ENCODE results near the gene CCDC38.
"Not testable (repeated sequence)": the region's sequence is repeated elsewhere in the genome, so short reads cannot be mapped to it uniquely, and the experiment has no call there.

CCDC38 gene

DNA sequence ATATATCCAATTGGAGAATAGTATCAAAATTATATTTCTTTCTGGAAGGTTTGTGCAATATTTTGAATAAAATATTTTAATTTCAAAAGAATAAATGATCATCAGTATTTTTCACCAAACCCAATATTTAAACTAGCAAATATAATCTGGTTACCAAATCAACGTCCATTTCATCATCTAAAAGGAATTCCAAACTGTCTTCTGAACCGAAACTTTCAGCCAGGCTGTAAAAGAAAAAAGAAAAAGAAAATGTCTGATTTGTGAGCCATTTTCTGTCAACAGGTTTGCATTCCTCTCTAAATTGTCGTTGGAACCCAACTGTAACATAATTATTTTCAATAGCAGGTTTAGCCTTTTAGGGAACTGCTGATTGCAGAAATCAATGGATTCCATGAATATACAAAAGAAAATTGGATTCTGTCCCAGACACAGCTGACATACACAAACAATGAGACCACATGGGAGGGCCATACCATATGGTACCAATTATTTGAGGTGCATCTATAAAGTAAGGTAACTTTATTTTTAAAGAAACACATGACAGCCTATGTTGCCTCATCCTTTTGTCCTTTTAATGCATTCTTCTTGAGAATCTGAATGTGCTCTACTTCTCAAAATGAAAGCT, 61.0 kb downstream of the CCDC38 start:
- no peak for DNase-seq

DNA sequence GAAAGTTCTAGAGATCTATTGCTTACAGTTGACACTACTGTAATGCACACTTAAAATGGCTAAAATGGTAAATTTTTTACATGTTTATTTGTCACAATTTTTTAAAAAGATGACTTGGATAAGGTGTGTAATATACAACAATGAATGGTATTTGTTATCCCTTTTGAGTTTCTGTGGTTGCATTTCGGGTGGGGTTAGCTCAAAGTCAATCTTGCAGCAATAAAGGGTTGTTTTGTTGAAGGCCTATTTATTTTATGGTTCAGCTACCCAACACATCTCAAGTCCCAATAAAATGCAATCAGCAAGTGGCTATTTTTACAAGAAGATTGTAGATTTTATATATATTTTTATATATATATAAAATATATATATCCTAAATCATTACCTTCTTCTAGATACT, 61.5 kb downstream of the CCDC38 start:
- no peak for DNase-seq

DNA sequence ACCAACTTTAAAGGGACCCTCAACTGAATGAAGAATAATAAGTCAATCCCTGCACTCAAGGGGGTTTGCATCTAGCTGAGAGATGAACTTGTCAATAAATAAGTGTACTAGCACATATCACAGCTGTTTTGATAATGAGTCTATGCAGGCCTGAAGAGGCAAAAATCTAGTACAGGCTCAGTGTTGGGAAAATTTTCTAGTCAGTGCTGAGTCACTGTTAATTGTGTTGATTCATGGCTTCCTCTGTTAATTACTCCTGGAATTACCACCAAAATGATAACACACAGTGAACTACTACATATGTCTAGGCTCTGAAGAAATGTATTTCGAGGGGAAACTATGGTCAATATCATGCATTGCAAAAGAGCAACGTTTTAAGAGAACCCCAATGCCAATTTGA, 64.8 kb downstream of the CCDC38 start:
- no peak for DNase-seq

DNA sequence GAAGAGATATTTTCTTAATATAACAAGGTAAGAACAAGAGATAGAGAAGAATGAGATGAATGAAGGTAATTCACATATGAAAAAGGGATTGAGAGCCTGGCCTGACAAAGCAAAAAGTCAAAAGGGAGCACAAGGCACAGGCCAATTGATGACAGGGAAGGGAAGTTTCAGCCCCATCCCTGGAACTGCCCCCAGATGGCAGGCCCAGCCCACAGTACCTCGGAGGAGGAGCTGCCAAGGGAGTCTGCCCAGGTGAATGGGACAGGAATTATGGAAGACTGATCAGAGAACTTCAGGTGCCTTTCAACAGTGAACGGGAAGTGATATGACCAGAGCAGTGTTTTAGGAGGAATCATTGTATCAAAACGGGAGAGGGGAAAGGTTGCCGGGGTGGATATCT, 68.0 kb downstream of the CCDC38 start:
- no peak for DNase-seq

DNA sequence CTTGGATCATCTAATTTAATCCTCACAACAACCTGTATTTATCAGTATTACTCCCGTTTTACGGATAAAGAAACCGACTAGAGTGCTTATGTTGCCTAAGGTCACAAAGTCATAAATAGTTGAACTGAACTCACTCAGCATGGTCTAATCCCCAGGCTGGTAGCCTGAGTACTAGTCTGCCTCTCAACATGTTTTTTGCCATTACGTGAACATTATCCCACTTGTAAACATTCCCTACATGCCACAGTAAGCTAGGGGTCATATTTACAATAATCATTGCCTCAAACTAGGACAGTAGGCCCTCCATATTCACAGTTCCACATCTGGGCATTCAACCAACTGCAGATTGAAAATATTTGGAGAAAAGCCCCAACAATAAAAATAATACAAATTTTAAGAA, 71.5 kb downstream of the CCDC38 start:
- no peak for DNase-seq

DNA sequence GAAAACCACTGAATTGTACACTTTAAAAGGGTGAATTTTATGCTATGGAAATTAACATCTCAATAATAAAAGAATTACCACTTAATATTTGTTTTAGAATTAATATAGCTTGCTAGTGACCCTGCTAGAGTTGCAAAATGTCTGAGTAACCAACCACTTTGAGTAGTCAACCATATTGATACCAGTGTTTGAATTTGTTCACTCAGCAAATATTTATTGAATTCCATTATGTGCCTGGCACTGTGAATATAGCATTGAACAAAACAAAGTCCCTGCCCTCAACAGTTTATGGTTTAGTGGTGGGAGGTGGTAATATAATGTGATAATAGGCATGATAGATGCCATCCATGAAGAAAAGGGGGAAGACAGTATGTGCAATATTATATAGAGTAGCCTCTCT, 79.1 kb downstream of the CCDC38 start:
- DNase-seq, result no peak

DNA sequence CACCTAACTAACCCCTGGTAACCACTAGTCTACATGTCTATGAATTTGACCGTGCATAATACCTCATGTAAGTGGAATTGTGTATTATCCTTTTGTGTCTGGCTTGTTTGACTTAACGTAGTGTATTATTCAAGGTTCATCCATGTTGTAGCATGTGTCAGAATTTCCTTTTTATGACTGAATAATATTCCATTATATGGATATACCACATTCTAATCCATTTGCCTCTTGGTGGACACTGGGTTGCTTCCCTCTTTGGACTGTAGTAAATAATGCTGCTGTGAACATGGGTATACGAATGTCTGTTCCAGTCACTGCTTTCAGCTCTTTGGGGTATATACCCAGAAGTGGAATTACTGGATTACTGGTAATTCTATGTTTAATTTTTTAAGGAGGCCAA, 80.4 kb downstream of the CCDC38 start:
- DNase-seq, result no peak

DNA sequence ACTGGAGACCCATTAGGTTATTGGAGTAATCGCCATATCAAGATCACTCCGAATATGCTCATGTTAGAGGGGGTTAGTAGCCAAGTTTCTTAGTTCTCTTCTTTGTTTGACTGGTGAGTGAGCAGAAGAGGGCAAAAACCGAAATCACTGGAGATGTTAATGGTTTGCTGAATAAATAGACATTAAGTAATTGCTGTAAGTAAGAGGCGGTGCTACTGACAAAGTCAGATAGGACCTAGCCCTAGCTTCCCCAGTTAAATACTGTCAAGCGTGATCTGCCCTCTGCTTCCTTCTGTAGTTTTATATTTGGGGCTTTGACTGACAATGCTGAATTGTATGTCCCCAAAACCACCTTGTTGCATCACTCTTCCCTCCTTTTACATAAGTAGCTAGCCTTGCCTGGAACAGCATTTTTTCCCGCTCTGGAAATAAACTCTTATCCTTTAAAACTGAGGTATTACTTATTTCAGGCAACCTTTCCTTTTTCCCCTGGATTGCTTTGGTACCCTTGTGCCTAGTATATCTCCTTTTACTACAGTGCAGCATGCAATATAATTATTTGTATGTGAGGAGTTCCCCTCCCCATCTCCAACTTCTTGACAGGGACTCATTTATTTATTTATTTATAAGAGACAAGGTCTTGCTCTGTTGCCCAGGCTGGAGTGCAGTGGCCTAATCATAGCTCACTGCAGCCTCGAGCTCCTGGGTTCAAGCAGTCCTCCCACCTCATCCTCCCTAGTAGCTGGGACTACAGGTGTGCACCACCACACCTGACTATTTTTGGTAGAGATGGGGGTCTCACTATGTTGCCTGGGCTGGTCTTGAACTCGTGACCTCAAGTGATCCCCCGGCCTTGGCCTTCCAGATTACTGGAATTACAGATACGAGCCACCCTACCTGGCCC, 82.2 kb downstream of the CCDC38 start:
- no peak for DNase-seq

DNA sequence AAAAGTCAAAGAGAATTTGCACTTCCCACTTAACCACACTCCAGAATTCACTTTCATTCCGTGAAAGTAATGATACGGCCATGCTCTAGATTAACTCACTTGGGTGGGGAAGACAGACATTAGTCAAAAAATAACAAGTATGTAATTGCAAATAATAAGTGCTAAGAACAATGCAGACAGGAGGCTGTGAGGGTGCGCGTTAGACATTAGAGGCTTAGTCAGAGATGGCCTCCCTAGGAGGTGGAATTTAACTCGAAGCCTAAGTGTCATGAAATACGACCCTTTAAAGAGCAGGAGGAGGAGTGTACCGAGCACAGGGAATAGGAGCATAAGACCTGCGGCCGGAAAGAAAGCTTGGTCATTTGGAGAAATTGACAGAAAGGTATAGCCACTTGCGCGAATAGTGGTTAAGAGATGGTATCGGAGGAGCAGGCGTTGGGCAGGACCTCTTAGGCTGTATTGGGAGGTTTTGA, 83.0 kb downstream of the CCDC38 start:
- DNase-seq, result peak; percentile 5

DNA sequence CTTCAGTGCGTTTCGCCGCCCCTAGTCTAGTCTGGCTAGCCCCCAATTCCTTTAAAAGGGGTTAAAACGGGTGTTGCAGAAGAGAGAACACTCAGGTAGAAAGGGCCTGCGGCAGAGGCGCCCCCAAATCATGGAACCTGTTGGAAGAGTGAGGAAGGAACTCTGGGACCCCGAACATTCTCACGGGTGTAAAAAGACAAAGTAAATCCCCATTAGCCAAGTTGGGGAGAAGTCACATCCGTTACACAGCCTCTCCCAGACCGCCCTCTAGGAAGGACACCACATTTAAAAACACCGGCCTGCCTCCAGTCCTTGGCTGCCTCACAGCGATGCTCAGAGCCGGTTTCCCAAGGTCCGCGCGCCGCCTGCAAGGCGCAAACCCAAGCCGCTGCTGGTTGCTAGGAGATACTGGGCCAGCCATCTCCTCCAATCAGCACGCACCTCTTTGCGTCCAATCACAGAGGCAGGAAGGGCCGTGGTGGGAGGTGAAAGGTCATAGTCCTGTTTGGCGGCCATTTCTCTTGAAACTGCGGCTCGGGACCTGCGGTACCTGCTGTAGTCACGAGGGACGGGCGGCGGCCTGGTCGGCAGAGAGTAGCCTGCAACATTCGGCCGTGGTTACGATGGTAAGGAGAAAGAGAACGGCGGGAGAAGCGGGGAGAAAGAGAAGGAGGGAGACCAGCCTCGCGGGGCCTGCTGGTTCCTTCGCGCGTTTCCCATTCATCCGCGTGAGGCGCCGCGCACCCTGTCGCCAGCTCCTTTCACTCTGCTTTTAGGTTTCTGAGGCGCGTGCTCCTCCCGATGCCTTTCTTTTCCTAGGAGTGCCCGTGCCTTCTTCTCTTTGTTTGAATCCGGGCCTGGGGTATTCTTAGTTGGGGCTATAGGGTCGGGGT, 83.7 kb downstream of the CCDC38 start, which contains the start of gene SNRPF:
Gene SNRPF (plus strand): TSS at position 502 of the 893 bp plus-strand sequence. CDS start 122 bp downstream, at position 624.
- peak; percentile 91 for DNase-seq

DNA sequence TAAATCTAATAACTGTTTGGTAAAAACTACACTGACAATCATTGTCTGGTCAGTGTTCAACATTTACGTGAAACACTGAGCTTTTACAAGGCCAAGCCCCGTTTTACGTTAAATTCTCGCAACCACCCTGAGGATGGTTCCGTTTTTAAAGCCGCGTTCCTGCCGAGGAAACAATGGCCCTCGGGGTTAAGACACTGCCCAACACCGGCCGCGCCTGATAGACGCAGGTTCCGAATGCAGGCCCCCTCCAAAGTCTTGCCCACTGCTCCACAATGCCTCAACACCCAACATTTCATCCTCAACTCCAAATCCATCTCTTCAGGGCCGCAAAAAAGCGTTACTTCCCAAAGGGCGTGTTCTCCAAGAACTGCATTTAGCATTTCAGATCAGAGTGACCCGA, 84.6 kb downstream of the CCDC38 start:
- no peak for DNase-seq

DNA sequence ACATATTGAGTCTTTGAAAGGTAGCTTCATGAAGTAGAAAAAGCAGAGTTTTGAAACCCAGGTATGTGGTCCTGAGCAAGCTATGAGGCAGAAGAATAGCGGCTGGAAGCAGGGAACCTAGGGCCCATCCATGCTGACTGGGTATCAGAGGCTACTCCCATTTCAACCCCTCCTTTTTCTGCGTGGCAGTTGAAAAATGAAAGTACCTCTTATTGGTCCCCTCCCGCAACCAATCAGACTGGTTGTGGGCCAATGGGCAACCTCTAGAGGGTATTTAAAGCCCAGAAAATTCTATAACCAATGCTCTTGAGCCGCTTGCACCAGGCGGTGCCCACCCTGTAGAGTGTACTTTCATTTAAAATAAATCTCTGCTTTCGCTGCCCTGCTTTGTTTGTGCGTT, 85.3 kb downstream of the CCDC38 start:
- DNase-seq, result no peak

DNA sequence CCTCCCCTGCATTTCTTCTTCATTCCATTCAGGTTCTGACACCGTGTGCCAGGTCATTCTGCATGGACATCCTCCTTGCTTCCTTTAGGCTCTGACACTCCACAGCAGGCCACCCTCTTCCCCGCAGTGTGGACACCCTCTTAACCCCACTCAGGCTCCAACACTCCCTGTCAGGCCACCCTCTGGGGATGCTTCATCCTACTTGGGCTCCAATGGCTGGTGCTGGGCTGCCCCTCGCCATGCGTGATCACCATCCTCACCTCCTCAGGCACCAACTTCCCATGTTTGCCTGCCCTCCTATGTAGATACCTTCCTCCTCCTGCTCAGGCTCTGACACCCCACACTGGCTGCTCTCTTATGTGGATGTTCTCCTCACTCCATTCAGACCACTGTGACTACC, 90.3 kb downstream of the CCDC38 start:
- DNase-seq, result no peak

DNA sequence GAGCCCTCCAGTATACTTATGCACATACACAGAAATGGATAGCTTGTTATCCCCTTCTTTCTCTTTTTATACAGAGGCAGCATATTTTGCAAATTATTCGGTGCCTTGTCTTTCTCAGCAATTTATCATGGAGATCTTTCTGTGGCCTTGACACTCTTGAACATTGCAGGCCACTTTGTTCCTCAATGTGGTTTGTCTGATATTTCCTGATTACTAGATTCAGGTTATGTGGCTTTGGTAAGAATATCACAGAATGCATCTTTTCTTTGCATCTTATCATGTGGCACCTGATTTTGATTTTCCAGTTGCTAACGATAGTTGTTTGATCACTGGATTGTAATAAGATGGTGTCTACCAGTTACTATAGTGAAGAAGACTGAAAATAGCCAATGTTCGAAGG, 90.8 kb downstream of the CCDC38 start:
- DNase-seq, result no peak

DNA sequence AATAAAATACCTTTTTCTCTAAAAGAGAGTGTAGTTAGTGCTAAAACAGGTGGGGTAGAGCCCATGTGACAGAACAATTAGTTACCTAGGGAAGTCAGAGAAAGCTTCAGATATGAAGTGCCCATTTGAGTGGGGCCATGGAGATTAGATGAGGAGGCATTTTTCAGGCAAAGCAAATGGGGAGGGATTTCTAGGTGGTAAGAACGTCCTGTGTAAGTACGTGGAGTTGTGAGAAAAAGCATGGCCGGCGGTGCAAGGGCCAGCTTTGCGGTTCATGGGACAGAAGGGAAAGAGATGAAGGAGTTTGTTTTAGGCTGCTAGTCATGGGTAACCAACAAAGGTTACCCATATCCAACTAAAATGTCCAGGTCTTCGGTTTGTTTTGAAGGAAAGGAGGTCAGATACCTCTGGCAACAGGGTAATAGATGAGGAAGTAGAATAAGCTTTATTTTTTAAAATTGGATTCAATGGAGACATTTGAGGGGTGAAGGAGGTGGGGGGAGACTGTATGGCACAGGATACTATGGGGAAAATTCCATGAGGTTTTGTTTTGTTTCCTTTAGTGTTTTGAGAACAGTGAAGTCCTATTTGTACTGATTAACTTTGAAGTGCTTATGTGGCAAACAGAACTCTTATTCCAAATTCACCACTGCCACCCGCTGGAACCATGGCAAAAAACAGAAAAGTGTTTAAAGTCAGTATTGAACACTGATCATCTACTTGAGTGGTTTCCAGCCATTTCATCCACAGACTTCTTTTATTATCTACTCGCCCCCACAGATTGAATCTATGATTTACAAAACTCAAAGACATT, 93.6 kb downstream of the CCDC38 start:
- no peak for DNase-seq

DNA sequence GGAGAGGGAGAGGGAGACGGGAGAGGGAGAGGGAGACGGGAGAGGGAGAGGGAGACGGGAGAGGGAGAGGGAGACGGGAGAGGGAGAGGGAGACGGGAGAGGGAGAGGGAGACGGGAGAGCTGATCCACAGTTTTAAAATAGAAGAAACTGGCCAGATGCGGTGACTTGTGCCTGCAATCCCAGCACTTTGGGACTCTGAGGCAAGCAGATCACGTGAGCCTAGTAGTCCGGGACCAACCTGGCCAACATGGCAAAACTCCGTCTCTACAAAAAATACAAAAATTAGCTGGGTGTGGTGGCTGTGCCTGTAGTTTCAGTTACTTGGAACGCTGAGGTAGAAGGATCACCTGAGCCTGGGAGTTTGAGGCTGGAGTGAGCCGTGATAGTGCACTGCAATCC, 100.0 kb downstream of the CCDC38 start:
- not testable (repeated sequence) for DNase-seq

DNA sequence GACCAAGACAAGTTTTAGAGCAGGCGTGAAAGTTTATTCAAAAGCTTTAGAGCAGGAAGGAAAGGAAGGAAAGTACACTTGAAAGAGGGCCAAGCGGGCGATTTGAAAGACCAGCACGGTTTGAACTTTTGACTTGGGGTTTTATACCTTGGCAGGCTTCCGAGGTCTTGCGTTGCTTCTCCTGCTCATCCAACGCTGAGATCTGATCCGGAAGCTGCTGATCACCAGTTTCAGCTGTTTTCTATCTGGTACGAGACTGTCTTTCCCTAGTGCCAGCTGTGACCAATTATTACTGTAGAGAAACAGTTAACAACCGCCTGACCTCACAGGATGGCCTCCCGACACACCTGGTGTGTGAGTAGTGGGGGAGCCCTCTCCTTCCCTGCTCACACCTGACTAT, 104.3 kb downstream of the CCDC38 start:
- DNase-seq, result no peak

DNA sequence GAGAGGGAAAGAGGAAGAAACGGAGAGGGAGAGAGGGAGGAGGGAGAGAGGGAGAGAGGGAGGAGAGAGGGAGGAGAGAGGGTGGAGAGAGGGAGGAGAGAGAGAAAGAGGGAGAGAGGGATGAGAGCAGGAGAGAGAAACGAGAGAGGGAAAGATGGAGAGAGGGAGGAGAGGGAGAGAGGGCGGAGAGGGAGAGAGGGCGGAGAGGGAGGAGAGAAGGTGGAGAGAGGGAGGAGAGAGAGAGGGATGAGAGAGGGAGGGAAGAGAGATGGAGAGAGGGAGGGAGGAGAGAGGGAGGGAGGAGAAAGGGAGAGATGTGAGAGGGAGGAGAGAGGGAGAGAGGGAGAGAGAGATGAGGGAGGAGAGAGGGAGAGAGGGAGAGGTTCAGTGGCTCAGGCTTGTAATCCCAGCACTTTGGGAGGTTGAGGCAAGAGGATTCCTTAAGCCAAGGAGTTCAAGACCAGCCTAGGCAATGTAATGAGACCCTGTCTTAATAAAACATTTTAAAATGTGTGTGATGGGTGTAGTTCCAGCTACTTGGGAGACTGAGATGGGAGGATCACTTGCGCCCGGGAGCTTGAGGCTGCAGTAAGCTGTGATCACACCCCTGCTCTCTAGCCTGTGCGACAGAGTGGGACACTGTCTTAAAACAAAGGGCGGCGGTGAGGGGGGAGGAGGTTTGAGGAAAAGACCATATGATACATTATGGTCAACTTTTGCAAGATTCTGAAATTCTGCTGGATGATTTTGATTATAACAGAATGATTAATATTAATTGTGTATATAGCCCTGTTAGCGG, 105.0 kb downstream of the CCDC38 start:
- no peak for DNase-seq

DNA sequence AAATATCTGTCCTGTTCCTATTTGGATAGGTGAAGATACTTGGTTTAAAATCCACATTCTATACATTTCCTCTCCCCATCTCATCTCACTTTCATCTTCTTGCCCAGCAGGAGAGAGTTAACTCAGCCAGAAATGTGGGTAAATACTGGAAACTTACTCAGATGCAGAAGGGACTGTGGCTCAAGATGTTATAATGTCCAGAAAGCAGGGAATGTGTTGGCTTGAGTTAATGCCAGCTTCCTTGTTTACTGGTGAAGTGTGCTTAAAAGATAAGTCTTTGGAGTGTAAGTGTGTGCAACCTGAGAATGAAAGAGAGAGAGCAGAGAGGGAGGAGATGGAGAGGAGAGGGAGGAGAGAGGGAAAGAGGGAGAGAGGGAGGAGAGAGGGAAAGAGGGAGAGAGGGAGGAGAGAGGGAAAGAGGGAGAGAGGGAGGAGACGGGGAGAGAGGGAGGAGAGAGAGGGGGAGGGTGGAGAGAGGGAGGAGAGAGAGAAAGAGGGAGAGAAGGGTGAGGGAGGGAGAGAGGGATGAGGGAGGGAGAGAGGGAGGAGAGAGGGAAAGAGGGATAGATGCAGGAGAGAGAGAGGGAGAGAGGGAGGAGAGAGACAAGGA, 105.7 kb downstream of the CCDC38 start:
- no peak for DNase-seq

DNA sequence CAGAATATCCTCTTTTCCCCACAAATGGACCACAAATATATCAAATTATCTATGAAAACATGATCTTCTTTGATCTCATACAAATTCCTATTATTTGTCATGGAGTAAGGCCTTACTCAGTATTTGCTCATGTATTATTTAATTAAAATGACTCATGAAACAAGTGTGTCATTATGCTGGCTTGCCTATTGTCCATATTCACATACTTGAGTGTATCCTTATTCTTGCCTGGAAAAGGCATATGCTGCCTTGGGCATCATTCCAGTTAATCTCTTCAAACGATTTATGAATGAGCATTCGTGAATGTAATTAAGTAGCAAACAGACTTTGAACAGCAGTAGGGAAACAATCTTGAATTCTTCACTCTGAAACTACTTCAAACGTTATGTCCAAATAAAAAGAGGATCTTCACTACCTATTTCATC, 106.2 kb downstream of the CCDC38 start:
- no peak for DNase-seq

DNA sequence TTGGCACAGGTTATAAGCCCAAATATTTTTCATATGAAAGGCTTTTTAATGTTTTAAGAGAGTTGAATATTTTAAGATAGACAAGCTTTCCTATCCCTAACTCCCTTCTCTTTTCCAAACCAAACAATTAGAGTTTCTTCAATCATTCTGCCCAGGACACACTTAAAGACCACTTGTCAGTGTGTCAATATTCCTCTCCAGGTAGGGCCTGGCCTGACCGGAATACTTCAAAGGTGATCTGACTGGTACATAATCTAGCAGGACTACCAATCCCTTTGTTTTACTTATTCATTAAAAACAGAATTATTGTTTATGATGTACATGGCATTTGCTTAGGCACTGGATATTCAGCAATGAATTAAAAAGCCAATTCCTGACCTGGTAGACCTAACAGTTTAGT, 107.8 kb downstream of the CCDC38 start:
- DNase-seq, result no peak
